NB4 (cell line): Measurements from ENCODE around the gene SCP2.

ENCODE experiments used
- DNase-seq: peaks from one replicate; pipeline ENCODE4 v3.0.0; 2010; ENCODE audit warnings: low read depth
- H3K4me3 ChIP-seq: one replicate; pipeline ENCODE4 v1.5.1; 2011; ENCODE audit warnings: mild to moderate bottlenecking, low read depth, low read length, moderate library complexity
- MYC ChIP-seq: IDR thresholded peaks from 2 replicates; pipeline ENCODE4 v1.6.1; 2011; ENCODE audit warnings: low read depth, low read length
- POLR2A ChIP-seq: IDR thresholded peaks from 2 replicates; pipeline ENCODE4 v1.6.1; 2011; ENCODE audit warnings: mild to moderate bottlenecking; ENCODE audit not compliant: insufficient read length; ENCODE audit errors: extremely low read depth
- TF ChIP-seq, protein P1 (sequence below): IDR thresholded peaks from one replicate; pipeline ENCODE4 v1.5.1; 2012; ENCODE audit warnings: low read depth, low read length
- TF ChIP-seq, protein P2 (sequence below): IDR thresholded peaks from 2 replicates; pipeline ENCODE4 v1.6.1; 2011; ENCODE audit warnings: low read depth, low read length

SCP2 gene, protein sequence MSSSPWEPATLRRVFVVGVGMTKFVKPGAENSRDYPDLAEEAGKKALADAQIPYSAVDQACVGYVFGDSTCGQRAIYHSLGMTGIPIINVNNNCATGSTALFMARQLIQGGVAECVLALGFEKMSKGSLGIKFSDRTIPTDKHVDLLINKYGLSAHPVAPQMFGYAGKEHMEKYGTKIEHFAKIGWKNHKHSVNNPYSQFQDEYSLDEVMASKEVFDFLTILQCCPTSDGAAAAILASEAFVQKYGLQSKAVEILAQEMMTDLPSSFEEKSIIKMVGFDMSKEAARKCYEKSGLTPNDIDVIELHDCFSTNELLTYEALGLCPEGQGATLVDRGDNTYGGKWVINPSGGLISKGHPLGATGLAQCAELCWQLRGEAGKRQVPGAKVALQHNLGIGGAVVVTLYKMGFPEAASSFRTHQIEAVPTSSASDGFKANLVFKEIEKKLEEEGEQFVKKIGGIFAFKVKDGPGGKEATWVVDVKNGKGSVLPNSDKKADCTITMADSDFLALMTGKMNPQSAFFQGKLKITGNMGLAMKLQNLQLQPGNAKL

DNA sequence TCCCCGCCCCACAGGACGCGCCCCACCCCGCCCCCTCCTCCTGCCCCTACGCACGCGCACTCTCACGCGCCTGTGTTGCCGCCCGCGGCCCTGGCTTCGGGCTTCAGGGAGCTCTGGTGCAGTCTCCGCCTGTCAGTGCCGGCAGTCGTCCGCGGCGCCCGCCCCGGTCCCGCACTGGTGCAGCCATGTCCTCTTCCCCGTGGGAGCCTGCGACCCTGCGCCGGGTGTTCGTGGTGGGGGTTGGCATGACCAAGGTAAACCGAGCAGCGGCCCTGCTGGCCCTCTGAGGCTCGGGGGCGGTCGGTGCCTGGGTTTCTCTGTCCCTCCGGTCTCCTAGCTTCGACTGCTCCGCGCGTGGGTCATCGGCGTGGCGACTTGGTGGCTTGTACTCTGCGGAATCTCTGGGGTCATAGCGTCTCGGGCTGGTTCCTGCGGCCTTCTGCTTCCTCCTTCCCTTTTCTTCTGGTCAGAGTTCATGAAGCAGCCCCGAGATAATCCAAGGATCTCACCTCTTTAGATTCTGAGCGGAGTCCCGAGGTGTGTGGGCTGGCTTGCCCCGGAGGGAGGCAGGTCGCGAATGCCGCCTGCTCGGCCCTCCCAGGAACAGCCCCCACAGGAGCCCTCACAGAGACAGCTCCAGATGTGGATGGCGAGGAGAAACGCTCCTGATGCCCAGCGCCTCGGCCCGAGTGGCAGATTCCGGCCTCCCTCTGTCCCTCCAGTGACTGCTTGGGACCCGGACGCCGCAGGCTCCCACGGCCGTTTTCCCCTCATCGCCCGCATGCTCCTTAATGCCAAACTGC is at the start of gene SCP2:
Gene SCP2, plus strand, starts transcription at position 65 of the 803 bp plus-strand sequence. Its CDS starts 121 bp downstream, at position 186.
- TF ChIP-seq, protein P1, sequence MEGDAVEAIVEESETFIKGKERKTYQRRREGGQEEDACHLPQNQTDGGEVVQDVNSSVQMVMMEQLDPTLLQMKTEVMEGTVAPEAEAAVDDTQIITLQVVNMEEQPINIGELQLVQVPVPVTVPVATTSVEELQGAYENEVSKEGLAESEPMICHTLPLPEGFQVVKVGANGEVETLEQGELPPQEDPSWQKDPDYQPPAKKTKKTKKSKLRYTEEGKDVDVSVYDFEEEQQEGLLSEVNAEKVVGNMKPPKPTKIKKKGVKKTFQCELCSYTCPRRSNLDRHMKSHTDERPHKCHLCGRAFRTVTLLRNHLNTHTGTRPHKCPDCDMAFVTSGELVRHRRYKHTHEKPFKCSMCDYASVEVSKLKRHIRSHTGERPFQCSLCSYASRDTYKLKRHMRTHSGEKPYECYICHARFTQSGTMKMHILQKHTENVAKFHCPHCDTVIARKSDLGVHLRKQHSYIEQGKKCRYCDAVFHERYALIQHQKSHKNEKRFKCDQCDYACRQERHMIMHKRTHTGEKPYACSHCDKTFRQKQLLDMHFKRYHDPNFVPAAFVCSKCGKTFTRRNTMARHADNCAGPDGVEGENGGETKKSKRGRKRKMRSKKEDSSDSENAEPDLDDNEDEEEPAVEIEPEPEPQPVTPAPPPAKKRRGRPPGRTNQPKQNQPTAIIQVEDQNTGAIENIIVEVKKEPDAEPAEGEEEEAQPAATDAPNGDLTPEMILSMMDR = no peak
- no peak for TF ChIP-seq MYC
- peak; percentile 40 for TF ChIP-seq POLR2A
- TF ChIP-seq, protein P2, sequence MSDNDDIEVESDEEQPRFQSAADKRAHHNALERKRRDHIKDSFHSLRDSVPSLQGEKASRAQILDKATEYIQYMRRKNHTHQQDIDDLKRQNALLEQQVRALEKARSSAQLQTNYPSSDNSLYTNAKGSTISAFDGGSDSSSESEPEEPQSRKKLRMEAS = no peak
- H3K4me3 ChIP-seq = peak within 1 kb of the TSS; percentile 75
- peak; percentile 80 for DNase-seq

DNA sequence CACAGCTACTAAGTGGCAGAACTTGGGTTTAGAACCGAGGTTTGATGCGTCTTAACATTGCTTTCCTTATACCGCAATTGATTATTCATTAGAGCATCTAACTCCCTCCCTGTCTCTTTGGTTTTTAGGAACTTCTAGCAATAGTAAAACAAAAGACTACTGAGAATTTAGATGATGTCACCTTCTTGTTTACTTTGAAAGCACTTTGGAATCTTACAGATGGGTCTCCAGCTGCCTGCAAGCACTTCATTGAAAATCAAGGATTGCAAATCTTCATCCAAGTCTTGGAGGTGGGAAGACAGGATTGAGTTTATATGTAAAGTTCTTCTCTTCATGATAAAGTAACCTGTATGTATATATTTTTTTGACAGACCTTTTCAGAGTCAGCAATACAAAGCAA is 49.5 kb upstream of the SCP2 start:
- DNase-seq = no peak
- no peak overlapping the region for H3K4me3 ChIP-seq
- TF ChIP-seq, protein P1 = no peak
- TF ChIP-seq, protein P2 = no peak
- TF ChIP-seq POLR2A = no peak
- no peak for TF ChIP-seq MYC

DNA sequence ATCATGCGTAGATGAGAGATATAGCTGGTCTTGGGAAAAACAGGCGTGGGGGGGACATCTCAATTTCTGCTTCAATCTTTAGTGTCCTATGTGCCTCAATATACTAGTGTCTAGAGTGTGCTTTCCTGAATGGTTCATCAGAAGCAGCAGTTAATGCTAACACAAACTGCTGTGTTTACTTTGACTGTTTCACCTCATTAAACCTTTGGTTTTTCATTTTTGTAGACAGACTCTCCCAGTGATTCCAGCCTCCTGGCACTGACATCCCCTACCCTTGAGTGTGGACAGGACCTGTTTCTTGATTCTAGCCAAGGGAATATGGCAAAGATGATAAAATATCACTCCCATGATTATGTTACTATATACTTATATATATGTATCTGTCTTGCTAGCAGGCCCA is 46.9 kb upstream of the SCP2 start:
- H3K4me3 ChIP-seq = no peak overlapping the region
- TF ChIP-seq, protein P2 = no peak
- TF ChIP-seq, protein P1 = no peak
- no peak for TF ChIP-seq MYC
- DNase-seq = no peak

DNA sequence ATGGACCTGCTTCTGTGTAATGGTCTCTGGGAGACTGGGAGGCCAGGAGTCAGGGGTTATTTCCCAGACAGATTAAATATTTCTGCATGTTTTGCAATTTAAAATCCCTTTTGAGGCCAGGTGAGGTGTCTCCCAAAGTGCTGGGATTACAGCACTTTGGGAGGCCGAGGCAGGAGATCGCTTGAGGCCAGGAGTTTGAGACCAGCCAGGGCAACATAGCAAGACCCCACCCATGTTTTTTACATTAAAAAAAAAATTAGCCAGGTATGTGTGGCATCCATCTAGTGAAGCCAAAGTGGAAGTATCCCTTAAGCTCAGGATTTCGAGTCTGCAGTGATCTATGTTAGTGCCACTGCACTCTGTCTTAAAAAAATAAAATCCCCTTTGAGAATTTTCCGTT is 39.6 kb upstream of the SCP2 start:
- TF ChIP-seq, protein P2 = no peak
- TF ChIP-seq MYC (no peak), POLR2A (no peak)
- TF ChIP-seq, protein P1 = no peak
- H3K4me3 ChIP-seq = no peak overlapping the region
- no peak for DNase-seq

DNA sequence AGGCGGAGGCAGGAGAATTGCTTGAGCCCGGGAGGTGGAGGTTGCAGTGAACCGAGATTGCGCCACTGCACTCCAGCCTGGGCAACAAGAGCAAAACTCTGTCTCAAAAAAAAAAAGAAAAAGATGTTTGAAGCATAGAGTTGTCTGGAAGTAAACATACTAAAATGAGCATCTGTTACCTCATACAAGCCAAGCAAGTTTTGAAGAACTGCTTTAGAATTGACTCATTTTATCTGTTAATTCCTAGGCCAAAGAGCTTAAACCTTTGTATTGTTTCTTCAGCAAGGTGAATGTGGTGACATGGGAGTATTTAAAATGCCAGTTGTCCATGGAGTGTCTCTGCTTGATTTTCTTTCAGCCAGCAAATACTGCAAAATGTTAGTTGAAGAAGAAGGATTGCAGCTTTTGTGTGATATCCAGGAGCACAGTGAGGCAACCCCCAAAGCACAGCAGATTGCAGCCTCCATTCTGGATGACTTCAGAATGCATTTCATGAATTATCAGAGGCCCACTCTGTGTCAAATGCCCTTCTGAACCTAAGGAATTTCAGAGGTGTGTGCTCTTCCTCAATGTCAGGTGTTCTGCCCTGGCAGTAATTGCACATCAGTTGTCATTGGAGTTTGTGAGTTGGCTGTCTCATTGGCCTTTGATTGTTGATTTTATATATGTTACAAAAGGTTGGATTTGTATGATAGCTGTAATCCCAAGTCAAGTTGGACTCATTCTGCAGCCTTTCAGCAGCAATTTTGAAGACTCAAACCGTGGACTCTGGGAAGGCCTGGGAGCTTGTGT is 34.5 kb upstream of the SCP2 start:
- no peak overlapping the region for H3K4me3 ChIP-seq
- TF ChIP-seq, protein P1 = no peak
- TF ChIP-seq MYC (no peak), POLR2A (no peak)
- TF ChIP-seq, protein P2 = no peak
- no peak for DNase-seq
